HepG2 (cell line): ENCODE measurements around the gene CNBD2. TPM values are rescaled to one million over a fixed set of nuclear protein-coding genes. Genes with fewer than 3 reads are reported as not detected.
A peak's percentile ranks its signal among the peaks of the same experiment; 100 is the strongest.

ENCODE experiments used
- ATM ChIP-seq: fragments of 450-650 bp; IDR thresholded peaks from 2 replicates; pipeline ENCODE4 v1.7.1; 2017; ENCODE audit warnings: mild to moderate bottlenecking, borderline replicate concordance
- HIC2 ChIP-seq: sonication (generic); formaldehyde crosslinking; IDR thresholded peaks from 2 replicates; pipeline ENCODE4 v1.9.0; 2022; ENCODE audit warnings: low read depth, missing genetic modification reagents
- HNRNPUL1 ChIP-seq: fragments of 200-400 bp; formaldehyde crosslinking; IDR thresholded peaks from 2 replicates; pipeline ENCODE4 v1.6.1; 2017; ENCODE audit warnings: low read depth, mild to moderate bottlenecking, low read length, moderate library complexity
- NPAS2 ChIP-seq: sonication (generic); formaldehyde crosslinking; IDR thresholded peaks from 2 replicates; pipeline ENCODE4 v1.8.0; 2022; ENCODE audit warnings: mild to moderate bottlenecking, missing genetic modification reagents, borderline replicate concordance
- PCBP2 ChIP-seq: fragments of 200-400 bp; formaldehyde crosslinking; optimal IDR thresholded peaks from 2 replicates; pipeline ENCODE3; 2018; ENCODE audit warnings: low read length, low read depth; ENCODE audit not compliant: poor library complexity, severe bottlenecking
- TAF15 ChIP-seq: fragments of 200-400 bp; formaldehyde crosslinking; IDR thresholded peaks from one replicate; pipeline ENCODE4 v1.6.1; 2018; ENCODE audit warnings: mild to moderate bottlenecking, low read depth, low read length; ENCODE audit not compliant: poor library complexity, severe bottlenecking
- ZNF318 ChIP-seq: sonication (generic); formaldehyde crosslinking; IDR thresholded peaks from 2 replicates; pipeline ENCODE4 v1.4.0; 2020; ENCODE audit warnings: mild to moderate bottlenecking, missing genetic modification reagents
- ZNF460 ChIP-seq: sonication (generic); formaldehyde crosslinking; IDR thresholded peaks from 2 replicates; pipeline ENCODE4 v1.5.1; 2020; ENCODE audit warnings: missing genetic modification reagents, mild to moderate bottlenecking, borderline replicate concordance
- ZNF563 ChIP-seq: sonication (generic); formaldehyde crosslinking; IDR thresholded peaks from 2 replicates; pipeline ENCODE4 v1.8.0; 2022; ENCODE audit warnings: mild to moderate bottlenecking, moderate library complexity, missing genetic modification reagents
- ZNF724P ChIP-seq: sonication (generic); formaldehyde crosslinking; IDR thresholded peaks from 2 replicates; pipeline ENCODE4 v1.8.0; 2022; ENCODE audit warnings: missing genetic modification reagents, borderline replicate concordance
- ZNF746 ChIP-seq: sonication (generic); formaldehyde crosslinking; IDR thresholded peaks from 2 replicates; pipeline ENCODE4 v1.8.0; 2022; ENCODE audit warnings: mild to moderate bottlenecking, missing genetic modification reagents
- ZNF83 ChIP-seq: sonication (generic); formaldehyde crosslinking; IDR thresholded peaks from 2 replicates; pipeline ENCODE4 v1.4.0; 2020; ENCODE audit warnings: missing genetic modification reagents, mild to moderate bottlenecking, borderline replicate concordance
- polyA plus RNA-seq, 8 experiments: library from polyadenylated mRNA; depleted of rRNA in 3 of 8; stranded (reverse) in 7 of 8; unstranded in 1 of 8; fragments of >200 nt; fragmentation: Illumina TruSeq in 4 of 8; extraction: Trizol in 4 of 8; gene quantifications; 2 replicates each; pipeline versions ENCODE4 v1.2.1 to v1.2.3, GENCODE V29; 2011 to 2016; ENCODE audit warnings: low read depth in 4 of 8, missing spikeins in 1 of 8, mixed read lengths in 1 of 8; ENCODE audit not compliant: insufficient read depth in 1 of 8
- total RNA-seq, 5 experiments: library from RNA; depleted of rRNA; stranded (reverse); fragments of >200 nt; fragmentation: Illumina TruSeq; extraction: Trizol; gene quantifications; 2 replicates each; pipeline ENCODE4 v1.2.3, GENCODE V29; 2016; ENCODE audit warnings: low read depth in 1 of 5
- TF ChIP-seq, protein P1 (sequence below): sonication (generic); formaldehyde crosslinking; IDR thresholded peaks from 2 replicates; pipeline ENCODE4 v1.4.0; 2020; ENCODE audit warnings: low read depth, mild to moderate bottlenecking, missing genetic modification reagents
- TF ChIP-seq, protein P2 (sequence below): sonication (generic); formaldehyde crosslinking; IDR thresholded peaks from 2 replicates; pipeline ENCODE4 v1.5.0; 2020; ENCODE audit warnings: missing genetic modification reagents, mild to moderate bottlenecking, borderline replicate concordance

The CNBD2 gene
- total and polyA plus RNA-seq, 2 of the 13 experiments (the other 11 are each of a cell fraction or from before 2014, with no cell fraction given) = 12.4 to 22.8 TPM

DNA sequence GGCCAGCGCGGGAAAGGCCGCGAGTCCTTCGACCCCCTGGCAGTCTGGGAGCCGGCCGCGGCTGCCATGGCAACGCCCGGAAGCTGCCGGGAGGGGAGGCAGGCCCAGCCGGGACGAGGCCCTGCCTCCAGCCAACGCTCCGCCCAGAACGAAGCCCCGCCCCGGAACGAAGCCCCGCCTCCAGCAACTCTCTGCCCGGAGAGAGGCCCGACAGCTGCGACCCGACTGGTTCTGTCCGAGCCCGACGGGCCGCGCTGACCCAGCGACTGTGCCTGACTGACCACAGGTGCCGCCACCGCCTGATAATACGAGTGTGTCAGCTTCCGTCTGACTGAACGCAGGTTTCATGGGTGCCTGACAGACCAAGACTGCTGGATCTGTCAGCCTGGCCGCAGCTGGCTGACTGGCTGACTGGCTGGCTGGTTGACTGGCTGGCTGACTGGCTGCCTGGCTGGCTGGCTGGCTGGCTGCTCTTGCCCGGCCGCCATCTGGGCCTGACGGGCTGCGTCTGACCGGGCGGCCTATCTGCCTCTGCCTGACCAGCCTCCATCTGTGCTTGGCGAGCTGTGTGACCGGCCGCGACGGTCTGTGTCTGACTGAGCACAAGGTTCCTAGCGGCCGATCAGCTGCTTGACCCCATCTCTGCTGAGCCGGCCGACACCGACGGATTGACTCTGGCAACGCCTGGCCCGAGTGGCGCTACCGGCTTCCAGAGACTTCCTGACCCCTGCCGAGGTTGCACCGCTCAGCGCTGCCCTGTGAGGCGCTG, 96.5 kb downstream of the CNBD2 start (continued):
- TF ChIP-seq, protein P1, sequence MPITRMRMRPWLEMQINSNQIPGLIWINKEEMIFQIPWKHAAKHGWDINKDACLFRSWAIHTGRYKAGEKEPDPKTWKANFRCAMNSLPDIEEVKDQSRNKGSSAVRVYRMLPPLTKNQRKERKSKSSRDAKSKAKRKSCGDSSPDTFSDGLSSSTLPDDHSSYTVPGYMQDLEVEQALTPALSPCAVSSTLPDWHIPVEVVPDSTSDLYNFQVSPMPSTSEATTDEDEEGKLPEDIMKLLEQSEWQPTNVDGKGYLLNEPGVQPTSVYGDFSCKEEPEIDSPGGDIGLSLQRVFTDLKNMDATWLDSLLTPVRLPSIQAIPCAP (CRISPR knock-in tag) = no peak
- TF ChIP-seq ATM = no peak
- TF ChIP-seq PCBP2 = no peak
- peak; percentile 66; the same call in 1 of the 2 replicates for TF ChIP-seq ZNF724P (CRISPR knock-in tag)
- TF ChIP-seq ZNF563 (CRISPR knock-in tag) = peak; percentile 18; the same call in 1 of the 2 replicates
- no peak; the same call in 1 of the 2 replicates for TF ChIP-seq ZNF83
- TF ChIP-seq, protein P2, sequence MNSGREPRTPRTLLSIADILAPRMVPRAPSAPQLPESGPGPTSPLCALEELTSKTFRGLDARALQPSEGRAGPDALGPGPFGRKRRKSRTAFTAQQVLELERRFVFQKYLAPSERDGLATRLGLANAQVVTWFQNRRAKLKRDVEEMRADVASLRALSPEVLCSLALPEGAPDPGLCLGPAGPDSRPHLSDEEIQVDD (CRISPR knock-in tag) = peak; percentile 72
- no peak for TF ChIP-seq ZNF746 (CRISPR knock-in tag)
- TF ChIP-seq NPAS2 = no peak
- peak; percentile 62 for TF ChIP-seq TAF15
- no peak; the same call in 1 of the 2 replicates for TF ChIP-seq ZNF318
- TF ChIP-seq HIC2 (CRISPR knock-in tag) = peak; percentile 5; the same call in 1 of the 2 replicates
- TF ChIP-seq ZNF460 (CRISPR knock-in tag) = no peak
- no peak; the same call in 1 of the 2 replicates for TF ChIP-seq HNRNPUL1
